ENCODE data around the gene SPOPL.
"Not testable (repeated sequence)": the region's sequence is repeated elsewhere in the genome, so short reads cannot be mapped to it uniquely, and the experiment has no call there.

SPOPL gene

DNA sequence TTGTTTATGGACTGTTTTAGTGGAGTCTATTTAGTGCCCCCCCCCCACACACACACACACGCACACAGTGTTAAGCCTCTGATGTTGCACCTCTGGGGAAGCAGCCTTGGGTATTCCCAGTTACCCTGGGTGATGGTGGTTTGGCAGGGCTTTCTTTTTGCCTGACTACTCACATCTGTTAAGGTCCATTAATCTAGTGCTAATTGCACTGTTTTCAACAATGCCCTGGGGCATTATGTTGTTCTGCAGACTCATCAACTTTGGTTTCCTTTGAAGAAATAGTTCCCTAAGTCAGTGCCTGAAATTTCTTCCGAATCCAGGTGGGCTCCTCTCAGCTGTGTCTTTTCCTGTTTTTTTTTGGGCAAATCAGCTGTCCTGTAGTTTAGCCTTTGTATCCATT lies 34.7 kb downstream of the SPOPL start:
- no peak for DNase-seq (ENCODE audit: low read depth)
- TF ChIP-seq MYC (IDR thresholded peaks at IDR 0.05; ENCODE audit: low read depth, low read length) (no peak), POLR2A (IDR thresholded peaks at IDR 0.05; ENCODE audit: extremely low read depth, insufficient read length) (no peak)
- TF ChIP-seq, protein P1, sequence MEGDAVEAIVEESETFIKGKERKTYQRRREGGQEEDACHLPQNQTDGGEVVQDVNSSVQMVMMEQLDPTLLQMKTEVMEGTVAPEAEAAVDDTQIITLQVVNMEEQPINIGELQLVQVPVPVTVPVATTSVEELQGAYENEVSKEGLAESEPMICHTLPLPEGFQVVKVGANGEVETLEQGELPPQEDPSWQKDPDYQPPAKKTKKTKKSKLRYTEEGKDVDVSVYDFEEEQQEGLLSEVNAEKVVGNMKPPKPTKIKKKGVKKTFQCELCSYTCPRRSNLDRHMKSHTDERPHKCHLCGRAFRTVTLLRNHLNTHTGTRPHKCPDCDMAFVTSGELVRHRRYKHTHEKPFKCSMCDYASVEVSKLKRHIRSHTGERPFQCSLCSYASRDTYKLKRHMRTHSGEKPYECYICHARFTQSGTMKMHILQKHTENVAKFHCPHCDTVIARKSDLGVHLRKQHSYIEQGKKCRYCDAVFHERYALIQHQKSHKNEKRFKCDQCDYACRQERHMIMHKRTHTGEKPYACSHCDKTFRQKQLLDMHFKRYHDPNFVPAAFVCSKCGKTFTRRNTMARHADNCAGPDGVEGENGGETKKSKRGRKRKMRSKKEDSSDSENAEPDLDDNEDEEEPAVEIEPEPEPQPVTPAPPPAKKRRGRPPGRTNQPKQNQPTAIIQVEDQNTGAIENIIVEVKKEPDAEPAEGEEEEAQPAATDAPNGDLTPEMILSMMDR (IDR thresholded peaks at IDR 0.05; ENCODE audit: low read depth, low read length), result no peak
- TF ChIP-seq, protein P2, sequence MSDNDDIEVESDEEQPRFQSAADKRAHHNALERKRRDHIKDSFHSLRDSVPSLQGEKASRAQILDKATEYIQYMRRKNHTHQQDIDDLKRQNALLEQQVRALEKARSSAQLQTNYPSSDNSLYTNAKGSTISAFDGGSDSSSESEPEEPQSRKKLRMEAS (IDR thresholded peaks at IDR 0.05; ENCODE audit: low read depth, low read length), result no peak
- H3K4me3 ChIP-seq (ENCODE audit: low read depth, low read length), result no peak overlapping the region

DNA sequence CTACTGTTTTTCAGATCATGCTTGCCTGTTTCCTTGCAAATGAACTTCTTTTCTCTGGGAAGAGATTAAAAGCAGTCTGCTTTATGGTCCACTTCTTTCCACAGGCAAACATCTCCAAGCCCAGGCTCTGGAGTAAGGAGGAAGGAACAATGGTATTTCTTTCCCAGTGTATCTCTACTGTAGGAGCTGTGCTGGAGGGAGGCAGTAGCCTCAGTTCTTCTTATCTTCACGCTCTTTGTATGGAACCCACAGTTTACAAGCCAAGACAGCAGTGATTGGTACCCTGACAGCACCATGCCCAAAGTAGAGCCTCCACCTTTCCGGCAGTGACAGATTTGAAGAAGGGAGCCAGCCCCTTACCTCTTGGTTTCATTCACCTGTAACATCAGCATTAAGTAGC lies 35.2 kb downstream of the SPOPL start:
- no peak overlapping the region for H3K4me3 ChIP-seq (ENCODE audit: low read depth, low read length)
- DNase-seq (ENCODE audit: low read depth), result no peak
- TF ChIP-seq, protein P2 (IDR thresholded peaks at IDR 0.05; ENCODE audit: low read depth, low read length), result no peak
- no peak for TF ChIP-seq POLR2A (IDR thresholded peaks at IDR 0.05; ENCODE audit: extremely low read depth, insufficient read length)
- no peak for TF ChIP-seq MYC (IDR thresholded peaks at IDR 0.05; ENCODE audit: low read depth, low read length)
- TF ChIP-seq, protein P1 (IDR thresholded peaks at IDR 0.05; ENCODE audit: low read depth, low read length), result no peak

DNA sequence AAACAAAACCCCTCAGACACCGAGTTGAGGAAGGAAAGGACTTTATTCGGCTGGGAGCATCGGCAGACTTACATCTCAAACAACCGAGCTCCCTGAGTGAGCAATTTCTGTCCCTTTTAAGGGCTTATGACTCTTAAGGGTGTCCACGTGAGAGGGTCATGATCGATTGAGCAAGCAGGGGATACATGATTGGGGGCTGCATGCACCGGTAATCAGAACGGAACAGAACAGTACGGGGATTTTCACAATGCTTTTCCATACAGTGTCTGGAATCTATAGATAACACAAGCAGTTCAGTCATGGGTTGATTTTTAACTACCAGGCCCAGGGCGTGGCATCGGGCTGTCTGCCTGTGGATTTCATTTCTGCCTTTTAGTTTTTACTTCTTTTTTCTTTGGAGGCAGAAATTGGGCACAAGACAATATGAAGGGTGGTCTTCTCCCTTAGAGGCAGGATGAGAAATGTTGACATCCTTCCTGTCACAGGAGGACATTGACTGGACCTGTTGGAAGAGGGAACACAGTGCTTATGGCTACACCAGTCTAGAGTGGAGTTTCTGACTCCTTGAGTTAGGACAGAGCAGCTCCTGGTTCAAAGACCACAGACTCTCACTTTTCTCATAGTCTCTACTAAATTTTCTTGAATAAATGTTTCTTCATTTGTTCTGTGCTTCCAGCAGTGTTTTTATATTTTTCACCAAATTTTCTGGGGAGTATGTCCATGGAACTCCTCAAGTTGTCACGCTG lies 35.8 kb downstream of the SPOPL start:
- TF ChIP-seq POLR2A (IDR thresholded peaks at IDR 0.05; ENCODE audit: extremely low read depth, insufficient read length), result no peak
- DNase-seq (ENCODE audit: low read depth), result no peak
- no peak overlapping the region for H3K4me3 ChIP-seq (ENCODE audit: low read depth, low read length)

DNA sequence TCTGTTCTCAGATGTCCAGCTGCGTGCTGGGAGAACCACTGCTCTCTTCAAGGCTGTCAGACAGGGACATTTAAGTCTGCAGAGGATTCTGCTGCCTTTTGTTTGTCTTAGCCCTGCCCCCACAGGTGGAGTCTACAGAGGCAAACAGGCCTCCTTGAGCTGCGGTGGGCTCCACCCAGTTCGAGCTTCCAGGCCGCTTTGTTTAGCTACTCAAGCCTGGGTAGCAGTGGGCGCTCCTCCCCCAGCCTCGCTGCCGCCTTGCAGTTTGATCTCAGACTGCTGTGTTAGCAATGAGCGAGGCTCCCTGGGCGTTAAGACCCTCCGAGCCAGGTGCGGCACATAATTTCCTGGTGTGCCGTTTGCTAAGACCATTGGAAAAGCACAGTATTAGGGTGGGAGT lies 42.6 kb downstream of the SPOPL start:
- DNase-seq (ENCODE audit: low read depth); H3K4me3 ChIP-seq (ENCODE audit: low read depth, low read length): not testable (repeated sequence)

DNA sequence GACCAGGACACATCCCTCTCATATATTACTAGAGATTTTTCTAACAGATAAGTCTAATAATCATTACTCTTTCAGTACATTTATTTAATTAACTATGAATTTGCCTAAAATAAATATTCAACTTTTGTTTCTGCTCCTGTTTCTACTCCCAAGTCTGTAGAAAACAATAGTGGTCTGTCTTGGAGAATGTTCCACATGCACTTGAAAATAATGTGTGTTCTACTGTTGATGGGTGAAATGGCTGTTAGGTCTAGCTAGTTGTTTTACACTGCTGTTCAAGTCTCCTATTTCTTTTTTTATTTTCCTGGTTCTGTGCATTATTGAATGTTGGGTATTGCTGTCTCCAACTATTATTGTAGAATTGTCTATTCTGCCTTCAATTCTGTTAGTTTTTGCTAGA lies 47.2 kb downstream of the SPOPL start:
- H3K4me3 ChIP-seq (ENCODE audit: low read depth, low read length), result no peak overlapping the region
- TF ChIP-seq MYC (IDR thresholded peaks at IDR 0.05; ENCODE audit: low read depth, low read length) (no peak), POLR2A (IDR thresholded peaks at IDR 0.05; ENCODE audit: extremely low read depth, insufficient read length) (no peak)
- TF ChIP-seq, protein P1 (IDR thresholded peaks at IDR 0.05; ENCODE audit: low read depth, low read length), result no peak
- TF ChIP-seq, protein P2 (IDR thresholded peaks at IDR 0.05; ENCODE audit: low read depth, low read length), result no peak
- DNase-seq (ENCODE audit: low read depth), result no peak

DNA sequence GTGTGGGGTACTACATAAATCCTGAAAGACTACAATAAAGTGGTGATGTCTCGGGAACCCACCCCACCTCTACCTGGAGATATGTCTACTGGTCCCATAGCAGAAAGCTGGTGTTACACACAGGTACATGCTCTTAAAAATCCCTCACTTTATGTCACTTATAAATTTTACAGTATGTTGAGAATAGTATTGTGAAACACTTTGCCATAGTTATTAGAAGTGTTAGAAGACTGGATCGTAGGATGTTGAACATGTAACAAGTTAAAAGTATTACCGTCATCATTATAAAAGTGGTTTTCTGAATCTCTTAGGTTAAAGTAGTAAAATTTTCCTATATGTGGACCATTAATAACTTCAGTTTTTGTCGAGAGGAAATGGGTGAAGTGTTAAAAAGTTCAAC lies 48.6 kb downstream of the SPOPL start:
- TF ChIP-seq MYC (IDR thresholded peaks at IDR 0.05; ENCODE audit: low read depth, low read length), result no peak
- TF ChIP-seq, protein P1 (IDR thresholded peaks at IDR 0.05; ENCODE audit: low read depth, low read length), result no peak
- TF ChIP-seq POLR2A (IDR thresholded peaks at IDR 0.05; ENCODE audit: extremely low read depth, insufficient read length), result no peak
- TF ChIP-seq, protein P2 (IDR thresholded peaks at IDR 0.05; ENCODE audit: low read depth, low read length), result no peak
- DNase-seq (ENCODE audit: low read depth), result no peak
- H3K4me3 ChIP-seq (ENCODE audit: low read depth, low read length), result no peak overlapping the region

DNA sequence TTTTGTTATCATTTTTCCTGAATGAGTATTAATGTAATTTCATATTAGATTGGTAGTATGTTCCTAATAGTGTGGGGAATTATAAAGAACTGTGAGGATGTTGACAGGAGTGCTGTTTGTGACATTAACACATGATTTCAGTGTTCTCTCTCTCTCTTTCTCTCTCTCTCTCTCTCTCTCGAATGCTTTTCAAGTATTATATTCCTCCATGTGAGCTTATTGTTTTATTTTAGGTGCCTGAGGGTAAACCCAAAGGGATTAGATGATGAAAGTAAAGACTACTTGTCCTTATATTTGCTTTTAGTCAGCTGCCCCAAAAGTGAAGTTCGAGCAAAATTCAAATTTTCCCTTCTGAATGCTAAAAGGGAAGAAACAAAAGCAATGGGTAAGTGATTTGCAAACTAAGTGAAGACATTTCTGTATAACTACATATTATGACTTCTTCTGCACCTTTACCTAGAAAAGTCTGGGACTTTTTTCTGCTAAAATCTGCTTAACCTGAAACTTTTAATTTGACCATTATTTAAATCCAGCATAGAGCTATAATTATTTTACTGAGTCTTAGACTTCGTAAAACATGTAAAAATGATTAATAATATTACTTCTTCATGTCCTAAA lies 49.2 kb downstream of the SPOPL start:
- H3K4me3 ChIP-seq (ENCODE audit: low read depth, low read length), result no peak overlapping the region
- TF ChIP-seq, protein P2 (IDR thresholded peaks at IDR 0.05; ENCODE audit: low read depth, low read length), result no peak
- TF ChIP-seq POLR2A (IDR thresholded peaks at IDR 0.05; ENCODE audit: extremely low read depth, insufficient read length) (no peak), MYC (IDR thresholded peaks at IDR 0.05; ENCODE audit: low read depth, low read length) (no peak)
- TF ChIP-seq, protein P1 (IDR thresholded peaks at IDR 0.05; ENCODE audit: low read depth, low read length), result no peak

More for the DNA sequence above, 49.2 kb downstream of the SPOPL start:
- DNase-seq (ENCODE audit: low read depth), result no peak
